Nephron (organoid): ENCODE data around the gene NINJ2.

Experiments used
- H3K27ac Mint-ChIP-seq, 3 experiments: 2 replicates each; pipeline ENCODE4 v1.8.0; 2020; ENCODE audit warnings: mixed read lengths in 3 of 3, mild to moderate bottlenecking in 2 of 3, moderate library complexity in 1 of 3
- H3K27me3 Mint-ChIP-seq: 2 replicates; pipeline ENCODE4 v1.8.0; 2021; ENCODE audit warnings: low read depth, mild to moderate bottlenecking, moderate library complexity, mixed read lengths
- H3K36me3 Mint-ChIP-seq: 2 replicates; pipeline ENCODE4 v1.8.0; 2020; ENCODE audit warnings: low read depth, mixed read lengths
- H3K4me1 Mint-ChIP-seq: 2 replicates; pipeline ENCODE4 v1.8.0; 2020; ENCODE audit warnings: mixed read lengths
- H3K4me3 Mint-ChIP-seq, 3 experiments: 2 replicates each; pipeline ENCODE4 v1.8.0; 2020; ENCODE audit warnings: mild to moderate bottlenecking in 3 of 3, mixed read lengths in 3 of 3, moderate library complexity in 2 of 3
- H3K9me3 Mint-ChIP-seq: 2 replicates; pipeline ENCODE4 v1.8.0; 2020; ENCODE audit warnings: mixed read lengths
- TF ChIP-seq, protein P1 (sequence below), 3 experiments: fragments of 200-600 bp; sonication (generic); IDR thresholded peaks; one replicate each; pipeline ENCODE4 v1.5.0; 2021; ENCODE audit warnings: antibody characterized with exemption in 3 of 3; ENCODE audit not compliant: unreplicated experiment in 3 of 3

NINJ2 gene

DNA sequence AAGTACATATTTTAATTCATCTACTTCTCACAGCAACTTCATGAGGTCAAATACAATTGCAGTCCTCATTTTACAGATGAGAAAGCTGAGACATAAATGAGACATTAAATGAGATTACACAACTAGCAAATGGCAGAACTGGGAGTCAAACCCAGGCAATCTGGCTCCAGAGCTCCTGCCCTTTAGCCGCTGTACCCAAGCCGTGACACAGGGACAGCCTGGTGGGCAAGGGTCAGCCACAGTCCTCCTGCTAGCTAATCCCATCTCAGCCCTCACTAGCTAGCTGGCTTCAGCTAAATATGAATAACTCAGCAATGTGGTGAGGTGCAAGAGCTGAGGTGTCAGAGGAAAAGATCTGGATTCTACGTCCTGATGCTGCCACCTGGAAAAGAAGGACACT is 54.8 kb downstream of the NINJ2 start:
- no peaks in the 10 kb centered on the region for H3K9me3 Mint-ChIP-seq
- no peak overlapping the region for H3K4me3 Mint-ChIP-seq
- H3K36me3 Mint-ChIP-seq = no peaks in the 10 kb centered on the region
- H3K27me3 Mint-ChIP-seq = peaks cover 8% of the 10 kb centered on the region
- H3K4me1 Mint-ChIP-seq = peaks cover 11% of the 10 kb centered on the region
- no peak overlapping the region for H3K27ac Mint-ChIP-seq
- TF ChIP-seq, protein P1, sequence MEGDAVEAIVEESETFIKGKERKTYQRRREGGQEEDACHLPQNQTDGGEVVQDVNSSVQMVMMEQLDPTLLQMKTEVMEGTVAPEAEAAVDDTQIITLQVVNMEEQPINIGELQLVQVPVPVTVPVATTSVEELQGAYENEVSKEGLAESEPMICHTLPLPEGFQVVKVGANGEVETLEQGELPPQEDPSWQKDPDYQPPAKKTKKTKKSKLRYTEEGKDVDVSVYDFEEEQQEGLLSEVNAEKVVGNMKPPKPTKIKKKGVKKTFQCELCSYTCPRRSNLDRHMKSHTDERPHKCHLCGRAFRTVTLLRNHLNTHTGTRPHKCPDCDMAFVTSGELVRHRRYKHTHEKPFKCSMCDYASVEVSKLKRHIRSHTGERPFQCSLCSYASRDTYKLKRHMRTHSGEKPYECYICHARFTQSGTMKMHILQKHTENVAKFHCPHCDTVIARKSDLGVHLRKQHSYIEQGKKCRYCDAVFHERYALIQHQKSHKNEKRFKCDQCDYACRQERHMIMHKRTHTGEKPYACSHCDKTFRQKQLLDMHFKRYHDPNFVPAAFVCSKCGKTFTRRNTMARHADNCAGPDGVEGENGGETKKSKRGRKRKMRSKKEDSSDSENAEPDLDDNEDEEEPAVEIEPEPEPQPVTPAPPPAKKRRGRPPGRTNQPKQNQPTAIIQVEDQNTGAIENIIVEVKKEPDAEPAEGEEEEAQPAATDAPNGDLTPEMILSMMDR (IDR thresholded peaks at IDR 0.05; ENCODE audit: unreplicated experiment in 3 of 3) = no peak

DNA sequence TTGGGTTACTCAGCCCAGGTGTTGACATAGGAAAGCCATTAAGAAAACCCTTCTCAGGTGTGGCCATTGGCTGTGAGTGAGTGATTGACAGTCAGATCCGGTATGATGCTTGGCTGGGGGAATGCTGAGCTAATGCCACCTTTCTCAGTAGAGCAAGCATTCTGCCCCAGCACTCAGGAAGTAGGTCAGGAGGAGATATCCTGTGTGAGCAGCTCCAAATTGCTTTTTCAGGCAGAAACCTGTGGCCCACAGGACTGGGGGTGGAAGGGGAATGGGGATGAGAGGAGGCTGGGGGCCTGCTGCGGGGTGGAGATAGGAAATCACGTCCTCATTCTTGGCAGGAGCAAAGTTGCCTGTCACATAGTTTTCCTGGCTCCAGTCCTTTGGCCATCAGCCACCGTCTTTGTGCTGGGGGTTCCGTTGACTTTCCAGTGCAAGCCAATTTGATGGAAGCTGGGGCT is 55.7 kb downstream of the NINJ2 start:
- TF ChIP-seq, protein P1 (IDR thresholded peaks at IDR 0.05; ENCODE audit: unreplicated experiment in 3 of 3) = no peak
- Mint-ChIP-seq H3K27ac (peak overlapping the region in 2 of 3 experiments; percentile 23 to 74), H3K4me1 (peaks cover 11% of the 10 kb centered on the region), H3K36me3 (no peaks in the 10 kb centered on the region), H3K27me3 (peaks cover 4% of the 10 kb centered on the region), H3K4me3 (no peak overlapping the region), H3K9me3 (no peaks in the 10 kb centered on the region)

GRCh38 chr12:604956-605355 is 58.3 kb downstream of the NINJ2 start:
- Mint-ChIP-seq H3K4me1 (peaks cover 11% of the 10 kb centered on the region), H3K9me3 (no peaks in the 10 kb centered on the region), H3K4me3 (no peak overlapping the region), H3K36me3 (no peaks in the 10 kb centered on the region), H3K27ac (no peak overlapping the region), H3K27me3 (peaks cover 5% of the 10 kb centered on the region)
- TF ChIP-seq, protein P1 (IDR thresholded peaks at IDR 0.05; ENCODE audit: unreplicated experiment in 3 of 3) = no peak

GRCh38 chr12:602700-603068 is 60.6 kb downstream of the NINJ2 start:
- H3K27ac Mint-ChIP-seq = no peak overlapping the region
- H3K4me1 Mint-ChIP-seq = peaks cover 5% of the 10 kb centered on the region
- TF ChIP-seq, protein P1 (IDR thresholded peaks at IDR 0.05; ENCODE audit: unreplicated experiment in 3 of 3) = no peak
- H3K36me3 Mint-ChIP-seq = no peaks in the 10 kb centered on the region
- H3K9me3 Mint-ChIP-seq = no peaks in the 10 kb centered on the region
- H3K27me3 Mint-ChIP-seq = peaks cover 5% of the 10 kb centered on the region
- no peak overlapping the region for H3K4me3 Mint-ChIP-seq

DNA sequence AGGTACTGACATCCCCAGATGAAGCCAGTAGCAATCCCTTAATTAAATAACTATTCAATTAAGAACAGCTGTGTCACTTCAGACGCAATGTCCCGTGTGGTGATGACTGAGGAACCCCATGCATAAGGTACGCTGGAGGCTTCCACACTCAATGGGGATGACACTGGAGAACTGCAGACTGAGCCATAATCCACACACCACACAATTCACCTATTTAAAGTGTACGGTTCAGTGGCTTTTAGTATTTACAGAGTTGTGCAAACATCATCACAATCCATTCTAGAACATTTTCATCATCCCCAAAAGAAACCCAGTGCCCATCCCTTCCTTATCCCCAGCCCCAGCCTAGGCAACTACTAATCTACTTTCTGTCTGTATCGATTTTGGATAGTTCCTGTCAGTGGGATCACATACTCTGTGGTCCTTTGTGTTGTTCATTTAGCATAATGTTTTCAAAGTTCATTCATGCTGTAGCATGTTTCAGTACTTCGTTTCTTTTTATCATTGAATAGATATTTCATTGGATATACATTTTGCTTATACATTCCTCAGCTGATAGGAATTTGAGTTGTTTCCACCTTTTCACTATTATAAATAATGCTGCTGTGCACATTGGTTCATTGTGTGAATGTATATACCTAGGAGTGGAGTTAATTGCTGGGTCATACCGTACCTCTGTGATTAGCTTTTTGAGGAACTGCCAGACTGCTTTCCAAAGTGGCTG is 61.1 kb downstream of the NINJ2 start:
- H3K36me3 Mint-ChIP-seq = no peaks in the 10 kb centered on the region
- H3K4me1 Mint-ChIP-seq = no peaks in the 10 kb centered on the region
- TF ChIP-seq, protein P1 (IDR thresholded peaks at IDR 0.05; ENCODE audit: unreplicated experiment in 3 of 3) = no peak
- H3K9me3 Mint-ChIP-seq = no peaks in the 10 kb centered on the region
- peaks cover 5% of the 10 kb centered on the region for H3K27me3 Mint-ChIP-seq
- no peak overlapping the region for H3K27ac Mint-ChIP-seq
- H3K4me3 Mint-ChIP-seq = no peak overlapping the region

DNA sequence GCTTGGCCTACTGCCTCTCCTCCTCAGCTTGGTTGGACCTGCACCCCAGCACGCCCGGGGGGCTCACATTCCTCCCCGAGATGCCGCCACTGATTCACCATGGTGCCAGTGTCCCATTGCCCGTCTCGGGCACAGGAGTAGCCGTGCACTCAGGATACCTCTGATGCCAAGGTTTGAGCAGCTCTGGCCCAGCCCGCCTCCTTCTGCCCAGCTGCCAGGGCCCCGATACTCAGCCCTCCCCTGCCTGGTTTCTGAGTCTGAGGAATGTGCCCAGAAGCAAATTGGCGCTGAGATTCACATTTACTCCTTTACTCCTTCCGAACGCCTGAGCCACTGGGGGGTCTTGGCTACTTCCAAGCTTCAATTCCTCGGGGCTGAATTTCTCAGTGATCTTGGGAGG is 63.5 kb downstream of the NINJ2 start:
- Mint-ChIP-seq H3K36me3 (no peaks in the 10 kb centered on the region), H3K4me3 (no peak overlapping the region), H3K27ac (no peak overlapping the region), H3K9me3 (no peaks in the 10 kb centered on the region), H3K4me1 (no peaks in the 10 kb centered on the region), H3K27me3 (peaks cover 5% of the 10 kb centered on the region)
- TF ChIP-seq, protein P1 (IDR thresholded peaks at IDR 0.05; ENCODE audit: unreplicated experiment in 3 of 3) = no peak
